Fibroblast of lung (primary cell): ENCODE data around the gene COL27A1. TPM values are rescaled to one million over a fixed set of nuclear protein-coding genes. Genes with fewer than 3 reads are reported as not detected.
"Not testable (repeated sequence)": the region's sequence is repeated elsewhere in the genome, so short reads cannot be mapped to it uniquely, and the experiment has no call there.

Experiments used
- DNase-seq, 2 donors: peaks; one replicate each; pipeline versions ENCODE4 v3.0.0 to v3.0.0-alpha.2; 2010; ENCODE audit warnings: low read depth in 2 of 2
- H2AFZ ChIP-seq: 2 replicates; pipeline ENCODE4 v1.5.1; 2012; ENCODE audit warnings: low read length, control low read depth, inconsistent platforms
- H3K27ac ChIP-seq: 2 replicates; pipeline ENCODE4 v1.5.1; 2011; ENCODE audit warnings: low read length, control low read depth; ENCODE audit not compliant: insufficient read depth
- H3K27me3 ChIP-seq: 2 replicates; pipeline ENCODE4 v1.5.1; 2011; ENCODE audit warnings: mild to moderate bottlenecking, low read length; ENCODE audit not compliant: control insufficient read depth, insufficient read depth
- H3K36me3 ChIP-seq: 2 replicates; pipeline ENCODE4 v1.5.1; 2011; ENCODE audit warnings: low read length; ENCODE audit not compliant: control insufficient read depth, insufficient read depth
- H3K4me1 ChIP-seq: 2 replicates; pipeline ENCODE4 v1.5.1; 2011; ENCODE audit warnings: low read length; ENCODE audit not compliant: control insufficient read depth, insufficient read depth; ENCODE audit errors: extremely low read depth
- H3K4me2 ChIP-seq: 2 replicates; pipeline ENCODE4 v1.5.1; 2011; ENCODE audit warnings: low read length, control low read depth; ENCODE audit not compliant: insufficient read depth; ENCODE audit errors: extremely low read depth
- H3K4me3 ChIP-seq, 4 experiments: fragments of 200-600 bp in 1 of 4; sonication (generic) in 1 of 4; replicated peaks in 1 of 4; 2 replicates each; pipeline ENCODE4 v1.5.1; 2011 to 2016; ENCODE audit warnings: low read length in 4 of 4, low read depth in 3 of 4, mild to moderate bottlenecking in 3 of 4, control low read depth in 2 of 4, inconsistent platforms in 1 of 4, mixed read lengths in 1 of 4; ENCODE audit not compliant: insufficient read depth in 1 of 4; ENCODE audit errors: control extremely low read depth in 1 of 4
- H3K79me2 ChIP-seq: 2 replicates; pipeline ENCODE4 v1.5.1; 2012; ENCODE audit warnings: mild to moderate bottlenecking, low read length, inconsistent platforms; ENCODE audit not compliant: control insufficient read depth, insufficient read depth
- H3K9ac ChIP-seq: 2 replicates; pipeline ENCODE4 v1.5.1; 2011; ENCODE audit warnings: mild to moderate bottlenecking, low read length, control low read depth; ENCODE audit not compliant: insufficient read depth
- H3K9me3 ChIP-seq: 2 replicates; pipeline ENCODE4 v1.5.1; 2012; ENCODE audit warnings: low read depth, low read length; ENCODE audit not compliant: control insufficient read depth, insufficient read depth
- H4K20me1 ChIP-seq: 2 replicates; pipeline ENCODE4 v1.5.1; 2011; ENCODE audit warnings: low read length; ENCODE audit not compliant: control insufficient read depth, insufficient read depth; ENCODE audit errors: extremely low read depth
- EZH2 ChIP-seq: IDR thresholded peaks from 2 replicates; pipeline ENCODE4 v1.5.1; 2012; ENCODE audit warnings: low read length, control low read depth, mild to moderate bottlenecking; ENCODE audit errors: missing control alignments
- polyA plus RNA-seq, 2 donors: library from polyadenylated mRNA; depleted of rRNA in 1 of 2; stranded (reverse) in 1 of 2; unstranded in 1 of 2; fragments of >200 nt; gene quantifications; 2 replicates each; pipeline ENCODE4 v1.2.1, GENCODE V29; 2011 to 2012; ENCODE audit warnings: missing spikeins in 1 of 2
- total RNA-seq: library from RNA; depleted of rRNA; stranded (reverse); fragments of >200 nt; gene quantifications from 2 replicates; pipeline ENCODE4 v1.2.1, GENCODE V29; 2014
- TF ChIP-seq, protein P1 (sequence below), 2 donors: IDR thresholded peaks in 1 of 2; conservative IDR thresholded peaks in 1 of 2; 1 replicate in 1 of 2; 2 replicates in 1 of 2; pipeline ENCODE4 v1.5.1; 2011 to 2012; ENCODE audit warnings: low read length in 2 of 2, control low read depth in 1 of 2, inconsistent platforms in 1 of 2, low read depth in 1 of 2, mild to moderate bottlenecking in 1 of 2

COL27A1 gene
- total and polyA plus RNA-seq, 2 donors (not counting 1 experiment from before 2014, with no cell fraction given): 2.4 to 5.4 TPM

DNA sequence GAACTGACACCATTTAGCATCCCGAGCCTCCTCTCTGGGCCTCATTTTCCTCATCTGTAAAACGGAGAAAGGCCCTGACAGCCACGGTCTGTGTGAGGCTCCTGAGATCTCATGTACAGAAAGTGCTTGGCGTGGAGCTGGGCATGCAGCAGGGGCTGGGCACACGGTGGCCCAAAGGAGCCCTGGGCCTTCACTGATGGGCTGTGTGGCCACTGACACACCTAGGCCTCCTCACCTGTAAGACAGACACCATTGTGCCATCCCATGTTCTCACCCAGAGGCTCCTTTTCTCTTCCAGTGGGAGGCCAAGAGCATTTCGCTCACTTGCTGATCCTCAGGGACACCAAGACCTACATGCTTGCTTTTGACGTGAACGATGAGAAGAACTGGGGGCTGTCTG, 169.2 kb downstream of the COL27A1 start:
- Histone ChIP-seq H3K4me3 (no peak overlapping the region), H2AFZ (no peak overlapping the region), H3K27me3 (no peaks in the 10 kb centered on the region), H3K36me3 (no peaks in the 10 kb centered on the region), H3K27ac (no peak overlapping the region), H3K4me2 (no peak overlapping the region), H3K9me3 (no peaks in the 10 kb centered on the region), H3K9ac (no peak overlapping the region), H3K79me2 (no peaks in the 10 kb centered on the region), H3K4me1 (no peaks in the 10 kb centered on the region), H4K20me1 (no peaks in the 10 kb centered on the region)
- DNase-seq: no peak
- TF ChIP-seq, protein P1, sequence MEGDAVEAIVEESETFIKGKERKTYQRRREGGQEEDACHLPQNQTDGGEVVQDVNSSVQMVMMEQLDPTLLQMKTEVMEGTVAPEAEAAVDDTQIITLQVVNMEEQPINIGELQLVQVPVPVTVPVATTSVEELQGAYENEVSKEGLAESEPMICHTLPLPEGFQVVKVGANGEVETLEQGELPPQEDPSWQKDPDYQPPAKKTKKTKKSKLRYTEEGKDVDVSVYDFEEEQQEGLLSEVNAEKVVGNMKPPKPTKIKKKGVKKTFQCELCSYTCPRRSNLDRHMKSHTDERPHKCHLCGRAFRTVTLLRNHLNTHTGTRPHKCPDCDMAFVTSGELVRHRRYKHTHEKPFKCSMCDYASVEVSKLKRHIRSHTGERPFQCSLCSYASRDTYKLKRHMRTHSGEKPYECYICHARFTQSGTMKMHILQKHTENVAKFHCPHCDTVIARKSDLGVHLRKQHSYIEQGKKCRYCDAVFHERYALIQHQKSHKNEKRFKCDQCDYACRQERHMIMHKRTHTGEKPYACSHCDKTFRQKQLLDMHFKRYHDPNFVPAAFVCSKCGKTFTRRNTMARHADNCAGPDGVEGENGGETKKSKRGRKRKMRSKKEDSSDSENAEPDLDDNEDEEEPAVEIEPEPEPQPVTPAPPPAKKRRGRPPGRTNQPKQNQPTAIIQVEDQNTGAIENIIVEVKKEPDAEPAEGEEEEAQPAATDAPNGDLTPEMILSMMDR (conservative IDR thresholded peaks at IDR 0.05 in 1 of 2, IDR thresholded peaks at IDR 0.05 in 1 of 2; ENCODE audit: low read depth in 1 of 2, low read length in 2 of 2): no peak
- TF ChIP-seq EZH2: no peak

DNA sequence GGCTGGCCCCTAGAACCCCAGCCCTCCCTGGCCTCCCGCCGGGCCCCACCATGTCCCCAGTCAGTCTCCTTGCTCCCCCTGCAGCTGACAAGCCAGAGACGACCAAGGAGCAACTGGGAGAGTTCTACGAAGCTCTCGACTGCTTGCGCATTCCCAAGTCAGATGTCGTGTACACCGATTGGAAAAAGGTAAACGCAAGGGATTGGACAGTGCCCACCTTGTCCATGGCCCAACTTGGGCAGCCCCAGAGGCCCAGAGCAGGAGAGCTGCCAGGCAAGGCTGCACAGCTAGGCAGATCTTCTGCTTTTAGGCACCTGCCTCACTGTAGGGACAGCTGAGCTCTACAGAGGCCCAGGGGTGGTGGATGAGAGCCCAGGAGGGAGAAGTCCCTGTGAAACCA, 169.6 kb downstream of the COL27A1 start:
- not testable (repeated sequence) for H3K9ac ChIP-seq, H4K20me1 ChIP-seq, H3K27me3 ChIP-seq, H3K79me2 ChIP-seq, H3K4me3 ChIP-seq, H3K4me1 ChIP-seq, DNase-seq, H2AFZ ChIP-seq, H3K36me3 ChIP-seq, H3K4me2 ChIP-seq, H3K9me3 ChIP-seq, H3K27ac ChIP-seq

DNA sequence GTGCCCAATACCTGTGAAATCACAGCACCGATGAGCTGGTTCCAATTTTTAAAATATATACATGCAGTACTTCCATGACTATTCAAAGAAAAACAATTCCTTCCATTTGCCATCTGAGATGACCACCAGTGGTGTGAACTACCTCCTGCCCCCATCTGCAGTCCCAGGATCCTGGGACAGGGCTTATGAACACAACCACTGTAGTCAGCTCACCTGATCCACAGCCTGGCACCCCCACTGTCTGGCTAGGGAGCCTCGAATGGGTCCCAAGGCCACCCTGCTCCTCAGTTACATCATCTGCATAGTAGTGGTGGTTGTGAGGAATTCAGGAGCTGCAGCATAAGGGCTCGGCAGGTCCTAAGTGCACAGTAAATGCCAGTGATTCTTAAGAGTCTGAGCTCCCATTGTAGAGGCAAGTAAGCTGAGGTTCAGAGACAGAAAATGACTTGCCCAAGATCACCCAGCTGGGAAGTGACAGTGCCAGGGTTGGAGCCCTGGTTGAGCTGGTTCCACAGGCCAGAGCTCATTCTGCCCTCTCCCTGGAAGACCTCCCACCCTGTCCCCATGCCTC, 170.4 kb downstream of the COL27A1 start:
- not testable (repeated sequence) for H3K4me2 ChIP-seq

GRCh38 chr9:114327749-114328148, 172.4 kb downstream of the COL27A1 start:
- H2AFZ ChIP-seq: no peak overlapping the region
- H3K4me2 ChIP-seq: no peak overlapping the region
- no peak overlapping the region for H3K4me3 ChIP-seq
- no peak overlapping the region for H3K27ac ChIP-seq
- no peaks in the 10 kb centered on the region for H3K79me2 ChIP-seq
- H3K9me3 ChIP-seq: no peaks in the 10 kb centered on the region
- H3K27me3 ChIP-seq: no peaks in the 10 kb centered on the region
- no peak overlapping the region for H3K9ac ChIP-seq
- no peaks in the 10 kb centered on the region for H3K4me1 ChIP-seq
- H4K20me1 ChIP-seq: no peaks in the 10 kb centered on the region
- H3K36me3 ChIP-seq: no peaks in the 10 kb centered on the region
- no peak for DNase-seq
- no peak for TF ChIP-seq EZH2
- TF ChIP-seq, protein P1 (conservative IDR thresholded peaks at IDR 0.05 in 1 of 2, IDR thresholded peaks at IDR 0.05 in 1 of 2; ENCODE audit: low read depth in 1 of 2, low read length in 2 of 2): no peak

More for the DNA sequence above, 170.4 kb downstream of the COL27A1 start:
- H3K9ac ChIP-seq, H3K27me3 ChIP-seq, H3K36me3 ChIP-seq, H4K20me1 ChIP-seq, H3K9me3 ChIP-seq, H3K4me1 ChIP-seq, H3K79me2 ChIP-seq, H2AFZ ChIP-seq, H3K27ac ChIP-seq, DNase-seq, H3K4me3 ChIP-seq: not testable (repeated sequence)

- H3K4me1 ChIP-seq, H3K36me3 ChIP-seq, H3K27me3 ChIP-seq, H4K20me1 ChIP-seq, H2AFZ ChIP-seq, DNase-seq, H3K9me3 ChIP-seq, H3K4me3 ChIP-seq, H3K79me2 ChIP-seq, H3K27ac ChIP-seq, H3K9ac ChIP-seq, H3K4me2 ChIP-seq: not testable (repeated sequence)
Measured at GRCh38 chr9:114328357-114328820, 173.1 kb downstream of the COL27A1 start.
